K562 (cell line): ENCODE data around the gene MDM1. TPM values are rescaled to one million over a fixed set of nuclear protein-coding genes. Genes with fewer than 3 reads are reported as not detected.

Source experiments
- ATAC-seq: fragments of 200-7000 bp; cut with Tn5 transposase; 3 replicates; pipeline ENCODE4 v1.9.1; 2020; ENCODE audit warnings: moderate library complexity
- BruUV-seq: library from RNA; stranded (reverse); fragments of 400-500 nt; replicated peaks from 2 replicates; lab custom pipeline; 2021; lab: Mats Ljungman, UMichigan
- CTCF ChIA-PET: fragments of 300-600 bp; formaldehyde crosslinking; extraction: SDS; loops from one replicate; lab custom pipeline; 2021; ENCODE audit warnings: low intra/inter-chr PET ratio; lab: Yijun Ruan, JAX
- POLR2A ChIA-PET: fragments of 300-600, 350-650 bp; sonication (Branson Sonifier 250); formaldehyde crosslinking; extraction: SDS; loops from one replicate; lab custom pipeline; 2021; ENCODE audit warnings: antibody characterized with exemption, inconsistent platforms; lab: Yijun Ruan, JAX
- DNase-seq, 4 experiments: peaks; one replicate each; pipeline versions ENCODE4 v3.0.0 to v3.0.0-alpha.2; 2011 to 2018; ENCODE audit warnings: low spot score in 3 of 4, mixed read lengths in 3 of 4; ENCODE audit errors: extremely low read depth in 1 of 4
- FAIRE-seq: peaks from 2 replicates; lab custom pipeline; 2011; peaks lifted over from hg19 to GRCh38; lab: Jason Lieb, UNC
- H2AFZ ChIP-seq: 2 replicates; pipeline ENCODE4 v1.6.0; 2011; ENCODE audit warnings: low read depth, low read length, control low read depth, inconsistent platforms
- H3K27ac ChIP-seq: fragments of 200-600 bp; 3 replicates; pipeline ENCODE4 v1.8.0; 2011; ENCODE audit warnings: low read depth, mild to moderate bottlenecking, control low read depth, inconsistent platforms, low read length, moderate library complexity, mixed read lengths; ENCODE audit errors: extremely low read depth
- H3K27me3 ChIP-seq, 2 experiments: fragments of 300-600 bp in 1 of 2; 2 replicates in 1 of 2; 3 replicates in 1 of 2; pipeline versions ENCODE4 v1.6.0 to v1.8.0; 2011; ENCODE audit warnings: inconsistent platforms in 2 of 2, low read length in 2 of 2, mild to moderate bottlenecking in 1 of 2, mixed read lengths in 1 of 2, moderate library complexity in 1 of 2; ENCODE audit not compliant: control insufficient read depth in 2 of 2, insufficient read depth in 2 of 2
- H3K36me3 ChIP-seq: fragments of 300-600 bp; 3 replicates; pipeline ENCODE4 v1.8.0; 2011; ENCODE audit warnings: mild to moderate bottlenecking, low read length, inconsistent platforms; ENCODE audit not compliant: control insufficient read depth, insufficient read depth
- H3K4me1 ChIP-seq, 2 experiments: fragments of 200-600 bp in 1 of 2; replicated peaks in 1 of 2; 2 replicates in 1 of 2; 3 replicates in 1 of 2; pipeline versions ENCODE4 v1.5.1 to v1.8.0; 2011; ENCODE audit warnings: inconsistent platforms in 2 of 2, low read length in 2 of 2, mild to moderate bottlenecking in 1 of 2, mixed read lengths in 1 of 2, moderate library complexity in 1 of 2; ENCODE audit not compliant: control insufficient read depth in 2 of 2, insufficient read depth in 2 of 2
- H3K4me2 ChIP-seq: 2 replicates; pipeline ENCODE4 v1.6.1; 2011; ENCODE audit warnings: low read length, control low read depth, inconsistent platforms, mixed read lengths; ENCODE audit not compliant: insufficient read depth
- H3K4me3 ChIP-seq: fragments of 200-600 bp; sonication (generic), shearing (Covaris generic); 2 replicates; pipeline ENCODE4 v1.5.1; 2016; ENCODE audit warnings: control low read depth, inconsistent platforms
- H3K79me2 ChIP-seq: fragments of 200-600 bp; 3 replicates; pipeline ENCODE4 v1.8.0; 2011; ENCODE audit warnings: low read length, inconsistent platforms; ENCODE audit not compliant: control insufficient read depth, insufficient read depth
- H3K9ac ChIP-seq, 2 experiments: 2 replicates each; pipeline versions ENCODE4 v1.6.0 to v1.6.1; 2011; ENCODE audit warnings: low read depth in 2 of 2, low read length in 2 of 2, control low read depth in 1 of 2, inconsistent platforms in 1 of 2, mild to moderate bottlenecking in 1 of 2, mixed read lengths in 1 of 2; ENCODE audit not compliant: insufficient read depth in 1 of 2
- H3K9me1 ChIP-seq: one replicate; pipeline ENCODE4 v1.6.0; 2011; ENCODE audit warnings: inconsistent platforms, mild to moderate bottlenecking, low read length, moderate library complexity; ENCODE audit not compliant: control insufficient read depth, insufficient read depth
- H3K9me3 ChIP-seq: replicated peaks from 2 replicates; pipeline ENCODE4 v1.5.1; 2011; ENCODE audit warnings: low read depth, low read length, inconsistent platforms; ENCODE audit not compliant: control insufficient read depth, insufficient read depth
- H4K20me1 ChIP-seq: replicated peaks from 2 replicates; pipeline ENCODE4 v1.6.1; 2011; ENCODE audit warnings: low read length, inconsistent platforms, mixed read lengths; ENCODE audit not compliant: control insufficient read depth, insufficient read depth
- HDAC1 ChIP-seq, 2 experiments: fragments of 450-650 bp; IDR thresholded peaks; 2 replicates each; pipeline ENCODE4 v1.6.1; 2016 to 2017; ENCODE audit warnings: inconsistent platforms in 1 of 2, mild to moderate bottlenecking in 1 of 2, moderate library complexity in 1 of 2
- KLF16 ChIP-seq: IDR thresholded peaks from 2 replicates; pipeline ENCODE4 v1.6.1; 2016; ENCODE audit warnings: antibody characterized with exemption
- KLF6 ChIP-seq: fragments of 250-450 bp; sonication (Bioruptor Pico); IDR thresholded peaks from 2 replicates; pipeline ENCODE4 v1.4.0; 2020; ENCODE audit warnings: mild to moderate bottlenecking, moderate library complexity, borderline replicate concordance
- NUFIP1 ChIP-seq: fragments of 450-650 bp; IDR thresholded peaks from 2 replicates; pipeline ENCODE4 v1.6.1; 2018; ENCODE audit not compliant: partially characterized antibody
- SP2 ChIP-seq: IDR thresholded peaks from 2 replicates; pipeline ENCODE4 v1.6.1; 2011; ENCODE audit warnings: mild to moderate bottlenecking, low read depth, low read length, moderate library complexity; ENCODE audit not compliant: poor library complexity, severe bottlenecking; ENCODE audit errors: extremely low read depth
- TAF1 ChIP-seq: IDR thresholded peaks from 2 replicates; pipeline ENCODE4 v1.6.1; 2011; ENCODE audit warnings: mild to moderate bottlenecking, low read length, moderate library complexity; ENCODE audit not compliant: insufficient read depth, control insufficient read depth, severe bottlenecking; ENCODE audit errors: extremely low read depth
- ZNF184 ChIP-seq: sonication (generic); formaldehyde crosslinking; IDR thresholded peaks from 2 replicates; pipeline ENCODE4 v1.5.0; 2020; ENCODE audit warnings: missing genetic modification reagents
- ZNF699 ChIP-seq: fragments of 250-450 bp; sonication (Bioruptor Pico); IDR thresholded peaks from 2 replicates; pipeline ENCODE4 v1.8.0; 2021; ENCODE audit warnings: mild to moderate bottlenecking, moderate library complexity; ENCODE audit not compliant: insufficient replicate concordance
- ZNF76 ChIP-seq: fragments of 250-450 bp; sonication (Bioruptor Pico); IDR thresholded peaks from 2 replicates; pipeline ENCODE4 v1.4.0; 2020; ENCODE audit warnings: mild to moderate bottlenecking, moderate library complexity, borderline replicate concordance
- WGBS: fragments of 100-300 bp; shearing (Covaris generic); methylation state at CpG from one replicate; pipeline ENCODE4 v1.1.6; 2016; ENCODE audit warnings: low coverage, mixed read lengths; ENCODE audit not compliant: insufficient coverage; ENCODE audit errors: missing lambda C conversion rate; 5-methylcytosine and 5-hydroxymethylcytosine counted together
- in situ Hi-C: fragments of 300-500 bp; cut with MboI; formaldehyde crosslinking; loops from 4 replicates; pipeline ENCODE4 v1.15.0; 2018; ENCODE audit warnings: inconsistent platforms, mixed read lengths
- intact Hi-C: fragments of 100-400 bp; cut with micrococcal nuclease; formaldehyde crosslinking; loops from 2 replicates; pipeline ENCODE4 v1.14.2; 2022
- polyA plus RNA-seq, 8 experiments: library from polyadenylated mRNA; depleted of rRNA in 4 of 8; stranded (reverse) in 5 of 8; unstranded in 3 of 8; fragments of >200 nt; fragmentation: Nextera tagmentation in 2 of 8; fragmentation: Illumina TruSeq in 1 of 8; extraction: Ambion mirVana in 2 of 8; extraction: Trizol in 1 of 8; gene quantifications; 2 replicates each; pipeline versions ENCODE4 v1.2.1 to v1.2.3, GENCODE V29; 2011 to 2014; ENCODE audit warnings: inconsistent platforms in 1 of 8, missing spikeins in 1 of 8
- total RNA-seq, 7 experiments: library from RNA; depleted of rRNA in 6 of 7; stranded (reverse); fragments of >200 nt in 6 of 7; fragmentation: Illumina TruSeq in 2 of 7; extraction: Trizol in 2 of 7; gene quantifications; 2 replicates each; pipeline versions ENCODE4 v1.2.1 to v1.2.3, GENCODE V29; 2011 to 2021; ENCODE audit warnings: low replicate concordance in 1 of 7
- TF ChIP-seq, protein P1 (sequence below): sonication (generic); formaldehyde crosslinking; IDR thresholded peaks from 2 replicates; pipeline ENCODE4 v1.9.0; 2022; ENCODE audit warnings: mild to moderate bottlenecking, missing genetic modification reagents

The MDM1 gene
- total and polyA plus RNA-seq, 9 of the 15 experiments (the other 6 are each of a cell fraction or from before 2014, with no cell fraction given), result 7.5 to 16.8 (median 13.1) TPM

DNA sequence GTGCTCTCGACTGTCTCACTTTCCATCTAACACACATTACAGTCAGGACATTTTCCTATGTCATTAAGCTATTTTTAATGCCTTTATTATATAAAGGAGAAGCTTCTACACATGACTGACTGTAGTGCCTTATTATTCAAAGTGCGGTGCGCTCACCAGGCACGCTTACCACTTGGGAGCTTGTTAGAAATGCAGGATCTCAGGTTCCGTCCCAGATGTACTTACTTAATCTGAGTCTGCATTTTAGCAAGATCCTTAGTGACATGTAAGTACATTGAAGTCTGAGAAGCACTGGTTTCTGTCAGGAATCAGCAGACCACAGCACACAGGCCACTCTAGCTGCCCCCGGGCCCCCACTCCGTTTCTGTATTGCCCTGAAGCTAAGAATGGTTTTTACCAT is 44.7 kb upstream of the MDM1 start:
- Histone ChIP-seq H3K4me1 (peaks cover 5 to 54% of the 10 kb centered on the region in 2 experiments), H3K27ac (no peak overlapping the region), H3K9me1 (no peaks in the 10 kb centered on the region), H4K20me1 (no peaks in the 10 kb centered on the region), H3K27me3 (no peaks in the 10 kb centered on the region), H2AFZ (no peak overlapping the region), H3K4me3 (no peak overlapping the region), H3K9me3 (no peaks in the 10 kb centered on the region), H3K4me2 (no peak overlapping the region), H3K79me2 (no peaks in the 10 kb centered on the region), H3K36me3 (no peaks in the 10 kb centered on the region), H3K9ac (no peak overlapping the region)
- ATAC-seq (no peak), DNase-seq (no peak), FAIRE-seq (no peak)
- 72% methylated on average over 7 of the region's 7 CpGs for WGBS
- no TSS peak for BruUV-seq
- POLR2A ChIA-PET, result no interaction called here
- TF ChIP-seq, protein P1, sequence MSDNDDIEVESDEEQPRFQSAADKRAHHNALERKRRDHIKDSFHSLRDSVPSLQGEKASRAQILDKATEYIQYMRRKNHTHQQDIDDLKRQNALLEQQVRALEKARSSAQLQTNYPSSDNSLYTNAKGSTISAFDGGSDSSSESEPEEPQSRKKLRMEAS (CRISPR knock-in tag), result no peak
- TF ChIP-seq ZNF184 (CRISPR knock-in tag) (no peak), ZNF699 (CRISPR knock-in tag) (no peak), HDAC1 (IDR thresholded peaks at IDR 0.05) (no peak), SP2 (no peak), KLF16 (no peak), TAF1 (no peak), KLF6 (CRISPR knock-in tag) (no peak), ZNF76 (CRISPR knock-in tag) (no peak), NUFIP1 (no peak)
- intact Hi-C loops (no loop called here), in situ Hi-C loops (no loop called here)
- CTCF ChIA-PET, result no interaction called here
